ENCODE measurements around the gene CDK2AP2.
"Not testable (repeated sequence)": the region's sequence is repeated elsewhere in the genome, so short reads cannot be mapped to it uniquely, and the experiment has no call there.

The CDK2AP2 gene

GRCh38 chr11:67489885-67490726 is 17.9 kb downstream of the CDK2AP2 start:
- DNase-seq: no peak

- DNase-seq: no peak
Observed at GRCh38 chr11:67489203-67489884, 18.6 kb downstream of the CDK2AP2 start.

- no peak for DNase-seq
Observed at GRCh38 chr11:67486481-67487195, 21.3 kb downstream of the CDK2AP2 start.

- DNase-seq: not testable (repeated sequence)
Observed at GRCh38 chr11:67485873-67486361, 22.0 kb downstream of the CDK2AP2 start.

- no peak for DNase-seq
Observed at GRCh38 chr11:67484847-67485311, 23.1 kb downstream of the CDK2AP2 start.

GRCh38 chr11:67483831-67484665 is 23.9 kb downstream of the CDK2AP2 start:
- DNase-seq: no peak

GRCh38 chr11:67482827-67483798 is 24.8 kb downstream of the CDK2AP2 start, which contains the start of gene AIP:
AIP (plus strand) TSS chr11:67483026; CDS start chr11:67483159, 133 bp downstream.
- peak; percentile 97 for DNase-seq

GRCh38 chr11:67482275-67482826 is 25.6 kb downstream of the CDK2AP2 start:
- no peak for DNase-seq

- DNase-seq: not testable (repeated sequence)
Observed at GRCh38 chr11:67477344-67478050, 30.5 kb downstream of the CDK2AP2 start.

GRCh38 chr11:67476692-67477091 is 31.3 kb downstream of the CDK2AP2 start:
- not testable (repeated sequence) for DNase-seq

- DNase-seq: no peak
Observed at GRCh38 chr11:67472882-67473281, 35.1 kb downstream of the CDK2AP2 start.

- DNase-seq: no peak
Observed at GRCh38 chr11:67470337-67471002, 37.5 kb downstream of the CDK2AP2 start.

GRCh38 chr11:67469508-67469811 is 38.5 kb downstream of the CDK2AP2 start:
- no peak for DNase-seq

- DNase-seq: peak; percentile 75
Observed at GRCh38 chr11:67468759-67469507, 39.0 kb downstream of the CDK2AP2 start, which contains the start of gene TMEM134. TMEM134 (minus strand) TSS chr11:67469251; CDS start chr11:67469192, 59 bp downstream.

- DNase-seq: no peak
Observed at GRCh38 chr11:67468456-67468758, 39.6 kb downstream of the CDK2AP2 start.

- no peak for DNase-seq
Observed at GRCh38 chr11:67468056-67468455, 39.9 kb downstream of the CDK2AP2 start.

GRCh38 chr11:67466962-67467771 is 40.8 kb downstream of the CDK2AP2 start:
- DNase-seq: no peak

- DNase-seq: no peak
Observed at GRCh38 chr11:67466367-67466766, 41.6 kb downstream of the CDK2AP2 start.

All from SHP77 treated with DMSO at 0.1 percent for 48 hours (cell line).